GM18502 (cell line): ENCODE measurements around the gene SREBF1.

ENCODE experiments used
- ATAC-seq: cut with Tn5 transposase; IDR thresholded peaks from one replicate; pipeline ENCODE4 v1.9.1; 2021; ENCODE audit warnings: mild to moderate bottlenecking; ENCODE audit not compliant: unreplicated experiment, poor library complexity

The SREBF1 gene

GRCh38 chr17:17859909-17860765, 23.4 kb upstream of the SREBF1 start:
- no peak for ATAC-seq

GRCh38 chr17:17857496-17857895, 20.7 kb upstream of the SREBF1 start:
- no peak for ATAC-seq

GRCh38 chr17:17856386-17856785, 19.6 kb upstream of the SREBF1 start:
- no peak for ATAC-seq

GRCh38 chr17:17855976-17856375, 19.2 kb upstream of the SREBF1 start:
- no peak for ATAC-seq

DNA sequence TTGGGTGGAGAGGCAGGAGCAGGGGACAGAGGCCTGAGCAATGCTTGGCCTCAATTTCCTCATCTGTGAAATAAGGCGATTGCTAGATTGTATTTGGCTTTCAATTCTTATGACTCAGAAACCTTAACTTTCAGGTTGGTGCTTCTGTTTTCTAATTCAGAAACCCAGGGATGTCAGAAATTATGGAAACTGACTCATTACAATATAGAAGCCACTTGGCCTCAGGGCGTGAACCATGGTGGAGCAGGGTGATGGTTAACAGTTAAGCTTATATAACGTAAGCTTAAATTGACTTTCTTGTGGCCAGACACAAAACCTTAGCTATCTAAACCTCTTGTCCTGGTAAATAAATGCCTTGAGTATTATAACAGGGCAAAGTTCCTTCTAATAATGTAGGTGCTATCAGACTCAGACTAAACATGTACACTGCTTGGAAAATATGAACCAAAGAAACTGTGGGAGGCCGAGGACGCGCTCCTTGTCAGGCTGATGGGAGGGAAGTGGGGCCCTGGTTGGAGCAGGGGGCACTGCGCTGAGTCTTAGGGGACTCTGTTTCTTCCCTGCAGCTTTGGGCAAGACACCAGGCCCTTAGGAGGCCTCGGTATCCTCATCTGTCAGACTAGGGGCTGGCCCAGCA, 17.1 kb upstream of the SREBF1 start:
- ATAC-seq: no peak

- no peak for ATAC-seq
Measured at GRCh38 chr17:17852930-17853329, 16.1 kb upstream of the SREBF1 start.

- ATAC-seq: no peak
Measured at GRCh38 chr17:17851103-17852002, 14.6 kb upstream of the SREBF1 start.

GRCh38 chr17:17849845-17850373, 13.1 kb upstream of the SREBF1 start:
- ATAC-seq: no peak

GRCh38 chr17:17849147-17849820, 12.5 kb upstream of the SREBF1 start:
- ATAC-seq: peak; percentile 75

DNA sequence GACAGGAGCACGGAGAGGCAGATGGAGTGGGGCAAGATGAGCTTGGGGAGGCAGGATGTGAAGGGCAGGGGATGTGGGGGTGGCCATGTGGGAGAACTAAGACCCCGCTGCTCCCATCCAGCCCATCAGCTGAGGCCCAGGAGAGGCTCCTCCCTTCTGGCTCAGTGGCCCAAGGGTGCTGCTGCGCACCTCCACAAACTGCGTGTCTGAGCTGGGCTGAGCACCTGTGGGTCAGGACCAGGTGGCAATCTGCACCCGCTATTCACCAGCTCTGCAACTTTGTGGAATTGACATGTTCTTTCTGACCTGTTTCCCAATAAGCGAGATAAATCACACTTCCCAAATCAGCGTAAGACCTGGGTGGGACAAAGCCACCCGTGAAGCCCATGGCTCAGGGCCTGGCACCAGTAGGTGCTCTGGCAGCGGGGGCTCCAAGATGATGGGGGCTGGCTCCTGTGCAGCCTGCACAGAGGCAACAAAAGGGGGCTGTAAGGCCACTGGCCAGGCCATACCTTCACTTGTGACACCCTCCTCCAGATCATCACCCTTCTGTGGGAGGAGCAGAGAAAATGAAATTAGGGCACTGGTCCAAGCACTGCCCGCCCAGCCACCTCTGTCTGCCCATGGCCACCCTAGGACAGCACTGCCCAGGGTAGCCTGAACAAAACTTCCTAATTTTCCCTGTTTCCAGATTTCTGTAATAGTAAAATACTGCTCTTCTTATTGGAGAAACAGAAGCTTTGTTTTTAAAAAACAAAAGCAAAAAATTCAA, 11.7 kb upstream of the SREBF1 start:
- ATAC-seq: no peak

DNA sequence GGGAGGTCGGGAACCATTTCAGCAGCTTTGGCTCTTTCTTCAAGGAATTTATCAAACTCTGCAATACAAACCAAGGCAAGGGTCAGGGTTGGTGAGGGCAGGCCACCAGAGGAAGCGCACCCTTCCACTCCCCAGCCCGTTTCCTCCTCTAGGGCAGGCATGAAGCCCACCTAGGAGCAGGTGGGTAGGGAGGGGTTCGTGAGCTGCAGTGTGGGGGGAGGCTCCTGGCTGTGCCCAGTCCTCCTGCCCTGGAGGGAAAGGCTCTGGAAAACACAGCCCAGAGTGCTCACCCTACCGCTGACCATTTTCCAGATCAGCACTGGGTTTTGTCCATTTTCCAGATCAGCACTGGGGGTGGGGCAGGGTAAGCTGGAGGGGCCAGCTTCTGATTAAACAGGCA, 10.9 kb upstream of the SREBF1 start:
- ATAC-seq: no peak

DNA sequence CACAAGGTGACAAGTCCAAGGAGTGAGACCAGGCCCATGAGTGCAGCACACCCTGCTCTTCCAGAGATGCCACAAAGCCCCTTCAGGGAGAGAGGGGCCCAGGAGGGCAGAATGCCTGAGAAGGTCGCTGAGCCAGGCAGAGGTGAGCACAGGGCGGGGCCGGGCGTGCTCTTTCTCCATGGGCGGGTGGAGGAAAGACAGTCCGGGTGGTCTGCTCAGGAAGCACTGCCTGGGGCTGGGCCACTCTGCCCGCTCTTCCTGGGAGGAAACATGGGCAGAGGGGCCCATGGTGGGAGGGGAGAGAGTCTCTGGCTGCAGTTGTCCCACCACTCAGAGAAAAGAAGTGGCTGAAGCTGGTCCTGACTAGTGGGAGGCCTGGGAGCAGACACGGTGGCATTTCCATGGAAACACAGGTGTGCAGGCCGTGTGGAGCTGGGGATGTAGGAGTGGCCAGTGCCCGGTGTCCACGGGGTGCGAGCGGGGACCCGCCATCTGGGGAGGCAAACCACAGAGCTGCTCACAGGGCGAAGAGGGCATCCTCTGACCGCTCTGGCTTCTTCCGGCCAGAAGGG, 10.4 kb upstream of the SREBF1 start:
- no peak for ATAC-seq

DNA sequence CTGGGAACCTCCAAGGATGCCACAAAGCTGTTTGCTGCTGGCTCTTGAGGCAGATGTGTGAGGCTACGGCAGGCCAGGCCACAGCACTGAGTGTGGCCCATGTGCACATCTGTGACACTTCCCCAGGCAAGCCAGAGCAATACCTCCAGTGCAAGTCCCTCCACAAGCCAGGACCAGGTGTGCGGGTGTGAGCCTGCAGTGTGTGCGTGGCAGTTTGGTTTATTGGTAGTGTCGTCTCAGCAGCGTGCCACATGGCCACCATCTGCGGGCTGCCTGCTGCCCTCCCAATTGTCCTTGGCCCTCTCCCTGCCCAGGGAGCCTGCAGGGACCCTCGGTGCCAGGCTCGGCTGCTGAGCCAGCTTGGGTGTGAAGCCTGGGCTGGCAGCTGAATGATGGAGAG, 9.9 kb upstream of the SREBF1 start:
- no peak for ATAC-seq

- no peak for ATAC-seq
Measured at GRCh38 chr17:17846003-17846402, 9.2 kb upstream of the SREBF1 start.

- no peak for ATAC-seq
Measured at GRCh38 chr17:17845046-17845775, 8.4 kb upstream of the SREBF1 start.

DNA sequence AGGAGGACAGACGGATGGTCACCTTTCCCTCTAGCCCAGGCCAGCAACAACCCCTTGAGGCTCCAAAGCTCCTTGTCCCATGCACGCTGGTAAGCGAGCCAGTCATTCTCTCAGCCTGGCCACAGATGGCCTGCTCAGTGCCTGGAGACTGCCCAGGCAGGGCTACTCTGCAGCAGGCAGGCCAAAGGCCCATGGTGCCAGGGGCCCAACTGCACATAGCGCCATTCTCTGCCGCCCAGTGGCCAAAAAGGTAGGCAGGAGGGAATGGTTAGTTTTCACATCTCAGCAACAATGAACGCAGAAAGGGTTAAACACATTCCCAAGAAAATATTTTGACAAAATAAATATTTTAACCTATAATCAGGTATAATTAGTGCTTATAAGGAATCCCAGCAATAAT, 7.7 kb upstream of the SREBF1 start:
- no peak for ATAC-seq

DNA sequence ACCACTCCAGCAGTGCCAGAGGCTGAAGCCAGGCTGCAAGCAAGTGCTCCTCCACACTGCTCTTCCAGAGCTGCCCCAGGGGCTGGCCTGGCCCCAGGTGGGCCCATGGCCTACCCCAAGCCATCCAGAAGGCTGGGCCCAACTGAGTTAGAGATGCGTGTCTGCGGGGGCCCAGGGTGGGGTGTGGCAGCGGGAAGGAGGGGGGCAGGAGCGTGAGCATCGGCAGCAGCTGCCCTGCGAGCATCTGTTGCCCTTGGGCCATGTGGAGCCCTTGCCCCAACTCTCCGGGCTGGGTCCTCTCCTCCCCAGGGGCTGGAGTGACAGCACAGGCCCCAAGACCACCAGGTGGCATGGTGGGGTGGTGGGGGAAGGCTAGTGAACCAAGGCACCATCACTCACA, 7.3 kb upstream of the SREBF1 start:
- ATAC-seq: no peak

DNA sequence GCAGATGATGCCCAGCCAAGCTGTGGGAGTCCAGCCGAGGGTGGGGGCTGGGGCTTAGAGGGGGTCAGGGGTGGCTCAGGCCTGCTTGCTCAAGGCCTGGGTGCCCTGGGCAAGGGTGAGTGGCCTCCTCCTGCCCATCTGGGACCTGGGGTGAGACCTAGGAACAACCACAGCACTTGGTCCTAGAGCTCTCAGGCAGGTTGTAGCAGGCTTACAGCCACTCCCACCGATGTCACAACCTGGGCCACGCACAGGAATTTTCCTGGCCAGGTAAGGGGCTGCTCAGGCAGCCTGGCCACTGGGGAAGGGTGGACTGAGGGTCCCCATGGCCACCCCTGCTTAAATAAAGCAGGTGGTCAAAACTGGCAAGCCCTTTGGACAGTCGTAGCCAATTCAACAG, 6.3 kb upstream of the SREBF1 start:
- ATAC-seq: no peak
